Activated CD4-positive, alpha-beta T cell treated with anti-CD3 and anti-CD28 coated beads, Interleukin-10, Interleukin-2, amounts not matched to agents 100 ng/mL and 50 ng/mL, durations not matched to agents 16 hours and 8 hours (primary cell): ENCODE data around the gene TSPAN5.
"Not testable (repeated sequence)": the region's sequence is repeated elsewhere in the genome, so short reads cannot be mapped to it uniquely, and the experiment has no call there.

Experiments used
- DNase-seq: peaks from one replicate; pipeline ENCODE4 v3.0.0-alpha.2; 2020

Gene TSPAN5

GRCh38 chr4:98658287-98659105 is at the start of gene TSPAN5:
TSPAN5 (minus strand) TSS chr4:98658611.
- peak; percentile 90 for DNase-seq

GRCh38 chr4:98706935-98707334 is 48.5 kb upstream of the TSPAN5 start:
- no peak for DNase-seq

DNA sequence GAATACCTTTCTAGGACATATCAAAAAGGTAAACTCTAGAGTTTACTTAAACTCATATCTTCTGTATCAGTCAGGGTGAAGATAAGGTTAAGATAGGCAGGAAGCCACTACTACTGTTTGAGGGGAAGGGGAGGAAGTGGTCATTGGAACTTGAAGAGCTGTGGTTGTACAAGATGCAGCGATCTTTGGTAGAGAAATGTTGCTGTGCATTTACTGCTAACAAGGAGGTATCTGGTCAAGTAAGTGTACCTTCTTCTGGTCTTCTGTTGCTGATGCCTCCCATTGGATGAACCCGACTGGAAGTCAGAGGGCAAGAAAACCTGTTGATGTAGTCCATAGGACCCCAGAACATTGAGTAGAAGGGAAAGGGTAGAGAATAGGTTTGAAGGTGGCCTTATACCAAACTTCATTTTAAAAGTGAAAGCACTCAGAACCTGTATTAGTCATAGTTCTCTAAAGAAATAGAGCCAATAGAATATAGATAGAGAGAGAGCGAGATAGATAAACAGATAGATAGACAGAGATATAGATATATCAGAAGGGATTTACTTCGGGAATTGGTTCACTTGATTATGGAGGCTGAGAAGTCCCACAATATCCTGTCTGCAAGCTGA is 47.9 kb upstream of the TSPAN5 start:
- peak; percentile 56 for DNase-seq

DNA sequence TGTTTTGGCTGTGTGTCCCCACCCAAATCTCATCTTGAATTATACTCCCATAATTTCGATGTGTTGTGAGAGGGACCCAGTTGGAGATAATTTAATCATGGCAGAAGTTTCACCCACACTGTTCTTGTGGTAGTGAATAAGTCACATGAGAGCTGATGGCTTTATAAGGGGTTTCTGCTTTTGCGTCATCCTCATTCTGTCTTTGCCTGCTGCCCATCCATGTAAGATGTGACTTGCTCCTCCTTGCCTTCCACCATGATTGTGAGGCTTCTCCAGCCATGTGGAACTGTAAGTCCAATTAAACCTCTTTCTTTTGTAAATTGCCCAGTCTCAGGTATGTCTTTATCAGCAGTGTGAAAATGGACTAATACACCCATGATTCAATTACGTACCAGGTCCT is 47.2 kb upstream of the TSPAN5 start:
- DNase-seq: not testable (repeated sequence)

- no peak for DNase-seq
Observed at GRCh38 chr4:98700656-98701055, 42.2 kb upstream of the TSPAN5 start.

GRCh38 chr4:98694076-98694475 is 35.7 kb upstream of the TSPAN5 start:
- no peak for DNase-seq

DNA sequence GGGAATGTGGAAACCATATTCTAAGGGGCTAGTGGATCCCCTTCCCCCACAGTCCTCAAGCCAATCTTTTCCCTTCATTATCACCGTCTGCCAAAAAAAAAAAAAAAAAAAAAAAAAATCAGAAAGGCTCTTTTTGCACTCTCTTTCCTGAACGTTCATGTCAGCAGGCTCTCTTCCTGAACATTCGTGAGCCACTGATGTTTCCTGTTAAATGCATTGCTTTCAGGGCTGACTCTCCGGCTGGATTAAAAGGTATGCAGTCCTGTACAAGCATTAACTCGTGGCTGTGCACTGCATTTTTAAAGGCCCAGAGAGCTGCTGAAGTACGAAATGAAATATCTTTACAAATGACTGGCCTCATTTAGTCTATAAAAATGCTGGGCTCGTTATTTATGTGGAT is 34.0 kb upstream of the TSPAN5 start:
- no peak for DNase-seq

- DNase-seq: no peak
Observed at GRCh38 chr4:98691588-98691987, 33.2 kb upstream of the TSPAN5 start.

DNA sequence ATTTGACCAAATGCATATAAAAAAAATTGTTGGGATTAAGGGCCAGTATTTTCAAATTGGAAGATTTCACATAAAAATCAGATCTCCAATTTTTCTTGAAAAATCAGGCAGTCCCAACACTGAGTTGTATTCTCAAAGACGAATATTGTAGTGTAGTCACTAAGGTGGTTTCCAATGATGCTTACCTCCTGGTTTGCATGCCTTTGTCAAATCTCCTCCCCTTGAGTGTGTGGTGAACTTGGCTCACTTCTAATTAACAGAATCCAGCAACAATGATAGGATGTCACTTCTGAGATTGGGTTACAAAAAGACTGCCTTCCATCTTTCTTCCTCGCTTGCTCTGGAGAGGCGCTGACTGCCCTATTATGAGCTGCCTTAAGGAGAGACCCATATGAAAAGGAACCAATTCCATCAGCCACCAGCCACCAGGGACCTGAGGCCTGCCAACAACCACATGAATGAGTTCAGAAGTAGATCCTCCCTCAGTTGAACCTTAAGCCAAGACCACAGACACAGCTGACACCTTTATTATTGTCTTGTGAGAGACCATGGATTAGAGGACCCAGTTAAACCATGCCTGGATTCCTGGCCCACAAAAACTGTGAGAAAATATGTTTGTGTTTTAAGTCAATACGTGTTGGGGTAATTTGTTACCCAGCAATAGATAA is 31.2 kb upstream of the TSPAN5 start:
- DNase-seq: no peak

GRCh38 chr4:98688411-98689290 is 30.2 kb upstream of the TSPAN5 start:
- DNase-seq: peak; percentile 75

DNA sequence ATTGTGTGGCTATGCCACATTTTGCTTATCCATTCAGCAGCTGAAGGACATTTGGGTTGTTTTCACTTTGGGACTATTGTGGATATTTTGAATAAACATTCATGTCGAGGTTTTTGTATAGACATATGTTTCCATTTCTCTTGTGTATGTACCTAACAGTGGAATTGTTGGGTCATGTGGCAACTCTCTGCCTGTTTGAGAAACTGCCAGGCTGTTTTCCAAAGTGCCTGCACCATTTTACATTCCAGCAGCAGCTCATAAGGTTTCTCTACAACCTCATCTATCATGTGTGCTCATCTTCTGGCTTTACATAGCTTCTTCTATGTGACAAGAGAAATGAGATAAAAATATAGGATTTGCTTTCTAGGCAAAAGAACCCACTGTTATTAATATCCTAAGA is 29.5 kb upstream of the TSPAN5 start:
- no peak for DNase-seq

- DNase-seq: no peak
Observed at GRCh38 chr4:98686847-98687246, 28.4 kb upstream of the TSPAN5 start.

DNA sequence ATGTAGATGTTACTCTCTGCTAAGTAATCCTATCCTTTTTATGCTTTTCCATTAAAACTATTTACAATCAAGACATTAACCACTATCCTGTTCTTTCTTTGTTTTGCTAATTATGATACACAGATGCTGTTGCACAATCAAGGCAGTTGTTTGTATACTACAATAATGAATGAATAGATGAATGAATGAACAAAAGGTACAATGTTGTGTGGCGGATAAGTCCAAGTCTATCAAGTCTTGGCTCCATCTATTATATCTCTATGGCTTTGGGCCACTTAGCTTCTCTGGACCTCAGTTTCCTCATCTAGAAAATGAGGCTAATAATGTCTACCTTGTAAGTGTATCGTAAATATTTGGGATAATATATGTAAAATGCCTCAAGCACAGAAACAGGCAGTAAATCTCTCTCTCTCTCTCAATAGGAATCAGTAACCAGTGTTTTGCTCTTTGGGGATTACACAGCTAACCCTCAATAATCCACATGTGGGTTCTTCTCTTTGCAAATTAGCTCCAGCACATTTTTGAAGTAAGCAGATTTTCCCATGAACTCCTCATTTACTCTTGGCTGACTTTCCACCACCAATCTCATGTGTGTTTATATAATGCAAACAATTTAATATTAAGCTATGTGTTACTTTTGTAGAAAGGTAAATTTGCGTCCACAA is 27.8 kb upstream of the TSPAN5 start:
- no peak for DNase-seq

- no peak for DNase-seq
Observed at GRCh38 chr4:98685225-98686042, 27.0 kb upstream of the TSPAN5 start.

DNA sequence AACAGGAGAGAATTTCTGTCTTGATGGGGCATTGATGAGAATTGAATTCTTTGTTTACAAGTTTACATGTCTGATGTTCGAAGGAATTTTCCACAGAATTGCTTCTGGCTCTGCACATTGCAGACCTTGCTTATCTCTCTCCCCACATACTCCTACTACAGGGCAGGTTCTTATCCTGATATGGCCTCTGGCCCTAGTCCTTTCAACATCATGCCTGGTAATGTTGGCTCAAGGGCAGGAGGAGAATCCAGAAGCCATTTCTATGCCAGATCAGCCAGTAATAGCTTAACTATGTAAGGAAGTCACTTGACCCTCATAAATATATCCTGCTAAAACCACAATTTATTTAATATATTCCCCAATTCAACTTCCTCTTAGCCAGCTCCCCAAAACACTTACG is 24.3 kb upstream of the TSPAN5 start:
- no peak for DNase-seq

- DNase-seq: no peak
Observed at GRCh38 chr4:98680806-98681205, 22.4 kb upstream of the TSPAN5 start.

GRCh38 chr4:98679738-98680137 is 21.3 kb upstream of the TSPAN5 start:
- DNase-seq: no peak

GRCh38 chr4:98677799-98678198 is 19.4 kb upstream of the TSPAN5 start:
- DNase-seq: no peak

GRCh38 chr4:98674404-98675173 is 16.2 kb upstream of the TSPAN5 start:
- DNase-seq: no peak

DNA sequence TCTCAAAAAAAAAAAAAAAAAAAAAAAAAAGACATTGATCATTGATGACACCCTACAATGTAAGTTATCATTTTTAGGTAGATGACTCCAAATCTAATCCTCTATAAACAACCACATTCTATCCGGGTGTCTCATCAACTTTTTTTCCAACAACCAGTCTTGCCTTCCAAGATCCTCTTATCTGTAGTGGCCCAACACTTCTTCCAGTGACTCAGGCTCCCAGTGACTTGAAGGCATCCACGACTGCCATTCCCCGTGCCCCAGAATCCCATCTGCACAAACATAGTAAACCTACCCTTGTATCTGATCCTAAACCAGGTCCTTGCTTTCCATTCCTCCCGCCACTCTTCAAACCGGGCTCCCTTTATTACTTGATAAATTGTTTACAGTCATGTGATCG is 15.6 kb upstream of the TSPAN5 start:
- no peak for DNase-seq

- peak; percentile 28 for DNase-seq
Observed at GRCh38 chr4:98673288-98673644, 14.9 kb upstream of the TSPAN5 start.
